ENCODE results near the gene DDR1.

The DDR1 gene

GRCh38 chr6:30842754-30843610 lies 41.3 kb upstream of the DDR1 start:
- no peak for DNase-seq (ENCODE audit: low read depth)
- in situ Hi-C loops (cut with HindIII; ENCODE audit: low sequenced_read_pairs), result no loop called here
- TF ChIP-seq, protein P1, sequence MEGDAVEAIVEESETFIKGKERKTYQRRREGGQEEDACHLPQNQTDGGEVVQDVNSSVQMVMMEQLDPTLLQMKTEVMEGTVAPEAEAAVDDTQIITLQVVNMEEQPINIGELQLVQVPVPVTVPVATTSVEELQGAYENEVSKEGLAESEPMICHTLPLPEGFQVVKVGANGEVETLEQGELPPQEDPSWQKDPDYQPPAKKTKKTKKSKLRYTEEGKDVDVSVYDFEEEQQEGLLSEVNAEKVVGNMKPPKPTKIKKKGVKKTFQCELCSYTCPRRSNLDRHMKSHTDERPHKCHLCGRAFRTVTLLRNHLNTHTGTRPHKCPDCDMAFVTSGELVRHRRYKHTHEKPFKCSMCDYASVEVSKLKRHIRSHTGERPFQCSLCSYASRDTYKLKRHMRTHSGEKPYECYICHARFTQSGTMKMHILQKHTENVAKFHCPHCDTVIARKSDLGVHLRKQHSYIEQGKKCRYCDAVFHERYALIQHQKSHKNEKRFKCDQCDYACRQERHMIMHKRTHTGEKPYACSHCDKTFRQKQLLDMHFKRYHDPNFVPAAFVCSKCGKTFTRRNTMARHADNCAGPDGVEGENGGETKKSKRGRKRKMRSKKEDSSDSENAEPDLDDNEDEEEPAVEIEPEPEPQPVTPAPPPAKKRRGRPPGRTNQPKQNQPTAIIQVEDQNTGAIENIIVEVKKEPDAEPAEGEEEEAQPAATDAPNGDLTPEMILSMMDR (IDR thresholded peaks at IDR 0.05; ENCODE audit: low read depth, low read length, missing control alignments), result no peak
- no peak overlapping the region for H3K4me3 ChIP-seq (ENCODE audit: low read depth, low read length)

DNA sequence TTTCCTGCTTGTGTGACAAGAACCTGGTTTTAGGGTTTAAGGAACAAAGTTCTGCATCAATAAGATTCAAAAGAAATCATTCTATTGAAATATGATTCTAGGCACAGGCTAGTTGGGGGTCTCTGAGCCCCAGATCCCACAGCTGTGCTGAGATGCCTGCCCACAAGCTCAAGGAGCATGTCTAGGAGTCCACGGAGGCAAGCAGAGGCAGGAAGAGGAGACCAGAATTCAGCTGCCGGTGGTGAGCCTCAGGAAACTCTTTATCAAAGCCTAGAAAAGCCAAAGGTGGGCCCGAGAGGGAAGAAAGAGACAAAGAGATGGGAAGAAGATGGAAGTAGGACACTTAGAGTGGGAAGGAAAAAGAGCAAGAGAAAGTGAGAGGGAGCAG lies 40.7 kb upstream of the DDR1 start:
- DNase-seq (ENCODE audit: low read depth), result no peak
- TF ChIP-seq, protein P1 (IDR thresholded peaks at IDR 0.05; ENCODE audit: low read depth, low read length, missing control alignments), result no peak
- H3K4me3 ChIP-seq (ENCODE audit: low read depth, low read length), result no peak overlapping the region
- in situ Hi-C loops (cut with HindIII; ENCODE audit: low sequenced_read_pairs), result no loop called here

DNA sequence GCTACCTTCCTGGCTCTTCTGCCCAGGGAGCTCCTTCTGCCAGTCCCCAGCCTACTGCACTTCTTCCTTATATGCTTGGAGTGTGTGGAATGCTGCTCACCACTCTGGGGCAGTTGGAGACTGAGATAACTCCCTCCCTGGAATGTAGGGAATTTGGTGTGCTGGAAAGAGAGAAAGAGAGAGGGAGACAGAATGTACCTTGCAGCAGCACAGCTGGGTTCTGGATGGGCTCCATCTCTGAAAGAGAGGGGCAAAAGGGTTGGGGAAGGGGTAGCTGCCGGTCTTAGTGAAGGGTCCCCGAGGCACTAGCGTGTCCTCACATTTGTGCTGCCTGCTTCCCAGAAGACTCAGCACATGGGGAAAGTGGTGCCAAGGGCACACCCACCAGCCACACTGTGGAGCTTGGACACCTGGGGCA lies 40.2 kb upstream of the DDR1 start:
- no peak for DNase-seq (ENCODE audit: low read depth)
- TF ChIP-seq, protein P1 (IDR thresholded peaks at IDR 0.05; ENCODE audit: low read depth, low read length, missing control alignments), result no peak
- in situ Hi-C loops (cut with HindIII; ENCODE audit: low sequenced_read_pairs), result no loop called here
- no peak overlapping the region for H3K4me3 ChIP-seq (ENCODE audit: low read depth, low read length)

DNA sequence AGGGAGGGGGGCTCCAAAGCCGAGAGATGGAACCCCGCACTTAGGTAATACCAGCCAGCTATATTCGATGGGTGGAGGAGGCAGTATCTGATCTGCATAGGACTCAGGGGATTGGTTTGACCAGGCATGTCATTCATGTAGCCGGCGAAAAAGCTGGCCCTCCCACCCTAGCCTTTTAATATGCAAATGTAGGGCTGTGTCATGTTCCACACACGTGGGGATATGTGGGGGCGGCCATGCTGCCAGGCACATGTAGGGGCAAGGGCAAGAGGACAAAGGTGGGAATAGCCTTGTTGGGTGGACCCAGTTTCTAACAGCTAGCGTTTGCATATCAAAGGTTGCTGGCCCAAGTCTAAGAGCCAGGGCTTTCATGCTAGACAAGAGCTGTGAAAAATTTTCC lies 39.1 kb upstream of the DDR1 start:
- H3K4me3 ChIP-seq (ENCODE audit: low read depth, low read length), result no peak overlapping the region
- no peak for DNase-seq (ENCODE audit: low read depth)
- in situ Hi-C loops (cut with HindIII; ENCODE audit: low sequenced_read_pairs), result no loop called here
- TF ChIP-seq, protein P1 (IDR thresholded peaks at IDR 0.05; ENCODE audit: low read depth, low read length, missing control alignments), result no peak

- DNase-seq (ENCODE audit: low read depth), result no peak
- in situ Hi-C loops (cut with HindIII; ENCODE audit: low sequenced_read_pairs), result no loop called here
- TF ChIP-seq, protein P1 (IDR thresholded peaks at IDR 0.05; ENCODE audit: low read depth, low read length, missing control alignments), result no peak
- no peak overlapping the region for H3K4me3 ChIP-seq (ENCODE audit: low read depth, low read length)
Observed at GRCh38 chr6:30847421-30847970, 36.8 kb upstream of the DDR1 start.

GRCh38 chr6:30847971-30848436 lies 36.3 kb upstream of the DDR1 start:
- no peak overlapping the region for H3K4me3 ChIP-seq (ENCODE audit: low read depth, low read length)
- DNase-seq (ENCODE audit: low read depth), result no peak
- TF ChIP-seq, protein P1 (IDR thresholded peaks at IDR 0.05; ENCODE audit: low read depth, low read length, missing control alignments), result no peak
- in situ Hi-C loops (cut with HindIII; ENCODE audit: low sequenced_read_pairs), result no loop called here

All from astrocyte of the cerebellum (primary cell).